Measurements from ENCODE around the gene CEP295NL. TPM values are rescaled to one million over a fixed set of nuclear protein-coding genes. Genes with fewer than 3 reads are reported as not detected.
"Not testable (repeated sequence)": the region's sequence is repeated elsewhere in the genome, so short reads cannot be mapped to it uniquely, and the experiment has no call there.

CEP295NL gene
- total and polyA plus RNA-seq, 2 of the 8 experiments (the other 6 are each of a cell fraction or from before 2014, with no cell fraction given), result 0.06 to 2.0 TPM

DNA sequence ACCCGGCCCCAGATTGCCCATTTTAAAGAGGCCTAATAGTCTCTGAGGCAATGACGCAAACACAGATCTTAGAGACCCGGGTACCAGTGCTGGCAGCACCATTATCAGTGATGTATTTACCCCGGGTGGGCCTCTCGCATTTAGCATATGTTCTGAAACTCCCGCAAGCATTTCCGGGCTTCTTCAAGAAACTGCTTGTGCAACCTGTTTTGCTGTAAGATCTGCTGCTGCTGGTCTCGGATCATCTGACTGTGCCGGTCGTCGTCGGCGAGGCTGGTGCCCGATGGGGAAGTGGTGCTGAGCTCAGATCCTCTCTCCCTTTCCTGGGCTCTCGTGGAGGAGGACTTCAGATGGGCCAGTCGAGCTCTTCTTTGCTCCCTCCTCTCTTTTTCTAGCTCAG lies 12.5 kb downstream of the CEP295NL start (continued):
- TF ChIP-seq BACH1 (IDR thresholded peaks at IDR 0.05; ENCODE audit: low read length), result no peak
- TF ChIP-seq POU5F1 (IDR thresholded peaks at IDR 0.05; ENCODE audit: low read depth, low read length), result no peak
- no peak for TF ChIP-seq SUZ12 (IDR thresholded peaks at IDR 0.05; ENCODE audit: low read length)
- TF ChIP-seq TBP (IDR thresholded peaks at IDR 0.05; ENCODE audit: low read depth, low read length), result no peak

DNA sequence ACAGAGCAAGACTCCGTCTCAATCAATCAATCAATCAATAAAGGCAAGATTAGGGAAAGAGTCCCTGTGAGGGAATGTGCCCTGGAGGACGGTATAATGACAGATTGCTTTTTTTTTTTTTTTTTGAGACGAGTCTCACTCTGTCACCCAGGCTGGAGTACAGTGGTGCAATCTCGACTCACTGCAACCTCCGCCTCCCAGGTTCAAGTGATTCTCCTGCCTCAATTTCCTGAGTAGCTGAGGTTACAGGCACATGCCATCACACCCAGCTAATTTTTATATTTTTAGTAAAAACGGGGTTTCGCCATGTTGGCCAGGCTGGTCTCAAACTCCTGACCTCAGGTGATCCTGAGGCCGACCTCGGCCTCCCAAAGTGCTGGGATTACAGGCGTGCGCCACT lies 12.9 kb downstream of the CEP295NL start:
- H3K9ac ChIP-seq (replicated peaks in 1 of 4; ENCODE audit: extremely low read depth in 1 of 4, low read depth in 3 of 4, low read length in 3 of 4); H2BK20ac ChIP-seq (ENCODE audit: low read length); FAIRE-seq; H3K79me1 ChIP-seq (ENCODE audit: low read depth, low read length); H3K4ac ChIP-seq (replicated peaks; ENCODE audit: insufficient read length, low read depth, low read length); H3K23me2 ChIP-seq (ENCODE audit: low read depth, low read length); H4K91ac ChIP-seq (replicated peaks; ENCODE audit: insufficient read length, low read length); H2AK5ac ChIP-seq (ENCODE audit: low read depth, low read length); H4K5ac ChIP-seq (ENCODE audit: insufficient read length, low read depth, low read length); H3K9me3 ChIP-seq (ENCODE audit: insufficient read depth in 2 of 2, low read depth in 1 of 2, low read length in 1 of 2); H2AFZ ChIP-seq (ENCODE audit: low read length); H3K18ac ChIP-seq (ENCODE audit: extremely low read depth, low read length); POLR2A ChIA-PET (ENCODE audit: partially characterized antibody); H3K27ac ChIP-seq (ENCODE audit: low read depth, low read length); H3K23ac ChIP-seq (ENCODE audit: insufficient read length); H3K4me2 ChIP-seq (ENCODE audit: insufficient read depth in 1 of 2, low read depth in 2 of 2, low read length in 2 of 2); H2BK120ac ChIP-seq (replicated peaks; ENCODE audit: low read depth, low read length); H3K14ac ChIP-seq (ENCODE audit: insufficient read length); H2BK12ac ChIP-seq (ENCODE audit: low read depth, low read length); H3K4me1 ChIP-seq (replicated peaks in 1 of 4; ENCODE audit: control insufficient read depth in 3 of 4, insufficient read depth in 4 of 4, low read length in 3 of 4); H3K36me3 ChIP-seq (ENCODE audit: control insufficient read depth in 2 of 4, insufficient read depth in 4 of 4, low read length in 3 of 4); DNase-seq (ENCODE audit: low read depth in 1 of 2, low spot score in 2 of 2); H2BK5ac ChIP-seq (ENCODE audit: low read depth, low read length); H3K27me3 ChIP-seq (replicated peaks in 1 of 4; ENCODE audit: control insufficient read depth in 3 of 4, extremely low read depth in 1 of 4, insufficient read depth in 3 of 4, low read length in 3 of 4); H2BK15ac ChIP-seq (ENCODE audit: low read length); H4K8ac ChIP-seq (ENCODE audit: extremely low read depth, insufficient read depth, low read length); H3K4me3 ChIP-seq (ENCODE audit: extremely low read depth in 1 of 4, insufficient read depth in 2 of 4, low read depth in 3 of 4, low read length in 4 of 4); H3K56ac ChIP-seq (replicated peaks; ENCODE audit: insufficient read length, low read depth, low read length): not testable (repeated sequence)
- 98% methylated on average over 10 of the region's 11 CpGs; no CpG with 5 or more reads in 1 of the 2 experiments for whole genome bisulfite sequencing, 2 experiments (ENCODE audit: extremely low coverage in 1 of 2, insufficient coverage in 1 of 2, insufficient read length in 1 of 2, insufficient replicate concordance in 2 of 2, low coverage in 1 of 2, low lambda C conversion rate in 2 of 2, missing lambda C conversion rate in 1 of 2)
- Histone ChIP-seq H4K20me1 (replicated peaks in 1 of 2; ENCODE audit: control insufficient read depth in 1 of 2, insufficient read depth in 2 of 2, low read length in 2 of 2) (peaks cover 4 to 14% of the 10 kb centered on the region in 2 experiments), H3K79me2 (ENCODE audit: control insufficient read depth in 1 of 2, insufficient read depth in 2 of 2, low read length in 2 of 2) (peaks cover 0 to 17% of the 10 kb centered on the region in 2 experiments; a peak in 1 of 4 replicates)
- CTCF ChIA-PET (ENCODE audit: partially characterized antibody), result interaction anchor here (1.0 to 5.9 kb wide), 6 partner anchors 10 to 190 kb away, joined by 3 to 19 read pairs (median 4); no protein-coding TSS in a partner anchor

Data from H1 (cell line).